ENCODE results near the gene ACRV1. TPM values are rescaled to one million over a fixed set of nuclear protein-coding genes. Genes with fewer than 3 reads are reported as not detected.

Gene ACRV1
- total and polyA plus RNA-seq, 5 donors from 2014 or later: not detected

DNA sequence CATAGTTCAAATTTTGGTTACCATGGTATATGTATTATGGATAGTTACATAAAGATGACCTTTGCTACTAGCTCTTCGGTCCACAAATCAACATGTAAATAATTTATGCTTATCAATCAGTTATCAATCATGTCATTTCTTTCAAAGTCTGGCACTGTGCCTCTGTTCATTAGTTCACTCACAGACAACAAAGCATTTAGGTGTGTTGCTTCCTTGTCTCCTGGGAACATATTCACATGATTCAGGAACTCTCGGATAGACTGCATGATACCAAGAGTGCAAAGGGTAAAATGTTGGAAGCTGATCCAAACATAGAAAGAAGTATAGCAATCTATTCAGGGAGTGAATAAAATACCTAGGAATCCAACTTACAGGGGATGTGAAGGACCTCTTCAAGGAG lies 14.3 kb upstream of the ACRV1 start:
- Histone ChIP-seq H3K4me3 (ENCODE audit: low read depth, low read length) (no peak overlapping the region), H3K9me3 (ENCODE audit: control insufficient read depth in 2 of 2, low read length in 2 of 2) (no peaks in the 10 kb centered on the region), H3K27me3 (ENCODE audit: control insufficient read depth, insufficient read depth, low read length) (no peaks in the 10 kb centered on the region), H3K27ac (ENCODE audit: insufficient read depth, low read length, poor library complexity, severe bottlenecking) (no peak overlapping the region), H3K36me3 (ENCODE audit: control insufficient read depth, insufficient read depth, low read length) (no peaks in the 10 kb centered on the region), H3K4me1 (ENCODE audit: control insufficient read depth, insufficient read depth, low read length, poor library complexity, severe bottlenecking) (no peaks in the 10 kb centered on the region)
- no peaks in the 10 kb centered on the region for H3K9me3 Mint-ChIP-seq
- DNase-seq (no peak), ATAC-seq (ENCODE audit: low read depth in 2 of 2) (no peak)
- H3K27ac Mint-ChIP-seq: no peak overlapping the region
- H3K4me3 Mint-ChIP-seq: no peak overlapping the region
- no peaks in the 10 kb centered on the region for H3K36me3 Mint-ChIP-seq
- H3K4me1 Mint-ChIP-seq: no peaks in the 10 kb centered on the region
- H3K27me3 Mint-ChIP-seq: peaks cover 6% of the 10 kb centered on the region

DNA sequence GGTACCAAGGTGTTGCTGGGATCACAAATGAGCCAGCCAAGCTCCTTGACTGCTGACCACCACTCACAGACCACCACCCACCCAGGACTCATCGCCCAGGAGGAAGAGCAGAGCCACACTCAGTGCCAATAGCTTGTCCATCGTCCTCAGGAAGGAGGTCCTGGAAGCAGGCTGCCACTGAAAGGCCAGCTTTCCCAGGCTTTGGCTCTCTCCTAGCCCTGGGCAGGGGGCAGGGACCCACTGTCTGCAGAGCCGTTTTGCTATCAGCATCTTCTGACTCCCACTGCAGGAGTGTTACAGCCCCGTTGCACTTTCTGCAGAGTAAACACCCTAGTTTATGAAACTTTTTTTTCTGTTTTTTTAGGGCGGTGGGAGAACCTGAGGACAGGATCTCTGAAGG lies 12.2 kb upstream of the ACRV1 start:
- no peaks in the 10 kb centered on the region for H3K27me3 ChIP-seq (ENCODE audit: control insufficient read depth, insufficient read depth, low read length)
- DNase-seq: no peak
- no peaks in the 10 kb centered on the region for H3K9me3 ChIP-seq (ENCODE audit: control insufficient read depth in 2 of 2, low read length in 2 of 2)
- no peaks in the 10 kb centered on the region for H3K9me3 Mint-ChIP-seq
- H3K4me1 Mint-ChIP-seq: no peaks in the 10 kb centered on the region
- no peak overlapping the region for H3K27ac Mint-ChIP-seq
- no peak for ATAC-seq (ENCODE audit: low read depth in 2 of 2)
- no peaks in the 10 kb centered on the region for H3K27me3 Mint-ChIP-seq
- H3K36me3 Mint-ChIP-seq: no peaks in the 10 kb centered on the region
- no peak overlapping the region for H3K4me3 ChIP-seq (ENCODE audit: low read depth, low read length)
- no peak overlapping the region for H3K27ac ChIP-seq (ENCODE audit: insufficient read depth, low read length, poor library complexity, severe bottlenecking)
- no peak overlapping the region for H3K4me3 Mint-ChIP-seq
- no peaks in the 10 kb centered on the region for H3K36me3 ChIP-seq (ENCODE audit: control insufficient read depth, insufficient read depth, low read length)
- H3K4me1 ChIP-seq (ENCODE audit: control insufficient read depth, insufficient read depth, low read length, poor library complexity, severe bottlenecking): no peaks in the 10 kb centered on the region

DNA sequence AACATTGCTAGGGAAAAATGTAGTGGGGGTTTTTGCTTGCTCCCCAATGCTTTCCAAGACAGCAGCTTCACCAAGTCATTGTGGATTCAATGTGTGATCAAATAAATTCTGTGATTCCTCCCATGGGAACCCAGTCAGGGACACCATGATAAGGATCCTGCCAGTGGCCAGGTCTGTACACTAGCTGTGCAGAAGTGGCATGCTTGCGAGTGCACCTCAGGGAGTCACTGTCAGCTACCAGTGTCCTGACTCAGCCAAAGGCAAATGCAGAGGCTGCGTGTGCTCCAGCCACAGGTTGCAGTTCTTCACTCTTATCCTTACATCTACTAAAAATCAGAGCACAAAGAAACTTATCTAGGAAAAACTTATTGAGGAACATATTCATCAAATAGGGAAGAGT lies 9.4 kb upstream of the ACRV1 start:
- no peak for DNase-seq
- peaks cover 4% of the 10 kb centered on the region for H3K27me3 Mint-ChIP-seq
- Histone ChIP-seq H3K4me1 (ENCODE audit: control insufficient read depth, insufficient read depth, low read length, poor library complexity, severe bottlenecking) (no peaks in the 10 kb centered on the region), H3K9me3 (ENCODE audit: control insufficient read depth in 2 of 2, low read length in 2 of 2) (no peaks in the 10 kb centered on the region), H3K4me3 (ENCODE audit: low read depth, low read length) (no peak overlapping the region), H3K27ac (ENCODE audit: insufficient read depth, low read length, poor library complexity, severe bottlenecking) (no peak overlapping the region), H3K27me3 (ENCODE audit: control insufficient read depth, insufficient read depth, low read length) (no peaks in the 10 kb centered on the region), H3K36me3 (ENCODE audit: control insufficient read depth, insufficient read depth, low read length) (no peaks in the 10 kb centered on the region)
- H3K36me3 Mint-ChIP-seq: no peaks in the 10 kb centered on the region
- no peaks in the 10 kb centered on the region for H3K9me3 Mint-ChIP-seq
- H3K27ac Mint-ChIP-seq: no peak overlapping the region
- H3K4me3 Mint-ChIP-seq: no peak overlapping the region
- ATAC-seq (ENCODE audit: low read depth in 2 of 2): no peak
- no peaks in the 10 kb centered on the region for H3K4me1 Mint-ChIP-seq

DNA sequence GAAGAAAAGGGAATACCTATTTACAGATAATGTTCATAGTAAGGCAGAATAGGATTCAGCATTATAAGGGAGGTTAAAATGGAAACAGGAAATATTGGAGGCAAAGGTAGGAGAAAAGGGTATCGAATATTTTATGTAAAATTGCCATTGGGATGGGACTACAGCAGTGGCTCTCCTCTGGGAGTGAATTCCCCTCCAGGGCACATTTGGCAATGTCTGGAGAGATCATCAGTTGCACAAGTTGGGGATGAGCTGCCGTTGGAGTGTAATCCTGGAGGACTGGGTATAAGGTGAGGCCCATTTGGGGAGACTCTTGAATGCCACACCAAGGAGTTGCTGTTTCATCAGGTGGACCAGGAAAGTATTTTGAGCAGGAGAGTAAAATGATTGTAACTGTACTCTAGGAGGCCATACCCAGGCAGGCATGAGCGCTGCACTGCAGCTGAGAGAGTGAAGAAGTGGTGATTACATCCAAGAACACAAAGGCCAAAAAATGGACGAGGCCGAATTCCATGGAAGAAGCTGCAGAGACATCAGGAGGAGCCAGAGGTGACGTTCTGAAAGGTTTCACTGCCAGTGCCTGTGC lies 8.7 kb upstream of the ACRV1 start:
- H3K9me3 Mint-ChIP-seq: no peaks in the 10 kb centered on the region
- no peaks in the 10 kb centered on the region for H3K4me1 Mint-ChIP-seq
- Histone ChIP-seq H3K4me1 (ENCODE audit: control insufficient read depth, insufficient read depth, low read length, poor library complexity, severe bottlenecking) (no peaks in the 10 kb centered on the region), H3K36me3 (ENCODE audit: control insufficient read depth, insufficient read depth, low read length) (no peaks in the 10 kb centered on the region), H3K27ac (ENCODE audit: insufficient read depth, low read length, poor library complexity, severe bottlenecking) (no peak overlapping the region), H3K4me3 (ENCODE audit: low read depth, low read length) (no peak overlapping the region), H3K27me3 (ENCODE audit: control insufficient read depth, insufficient read depth, low read length) (no peaks in the 10 kb centered on the region), H3K9me3 (ENCODE audit: control insufficient read depth in 2 of 2, low read length in 2 of 2) (no peaks in the 10 kb centered on the region)
- ATAC-seq (ENCODE audit: low read depth in 2 of 2) (no peak), DNase-seq (no peak)
- H3K36me3 Mint-ChIP-seq: no peaks in the 10 kb centered on the region
- no peak overlapping the region for H3K4me3 Mint-ChIP-seq
- H3K27ac Mint-ChIP-seq: no peak overlapping the region
- peaks cover 4% of the 10 kb centered on the region for H3K27me3 Mint-ChIP-seq

DNA sequence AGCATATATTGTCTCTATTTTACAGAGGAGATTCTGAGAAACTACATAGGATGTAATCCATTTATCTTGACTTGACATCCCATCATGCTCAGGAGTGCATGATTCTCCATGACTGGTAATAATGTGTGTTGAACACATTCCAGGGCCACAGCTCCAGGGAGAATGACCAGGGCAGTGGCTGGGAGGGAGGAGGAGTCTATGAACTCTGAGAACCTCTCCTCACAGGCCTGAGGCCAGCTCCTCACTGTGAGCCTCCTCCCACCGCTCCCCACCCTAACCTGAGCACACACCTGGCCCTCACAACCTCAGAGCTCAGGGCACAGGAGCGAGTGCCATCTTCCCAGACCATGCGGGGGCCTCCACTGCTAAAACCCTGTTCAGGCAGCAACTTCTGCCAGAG lies 8.0 kb upstream of the ACRV1 start:
- DNase-seq: no peak

DNA sequence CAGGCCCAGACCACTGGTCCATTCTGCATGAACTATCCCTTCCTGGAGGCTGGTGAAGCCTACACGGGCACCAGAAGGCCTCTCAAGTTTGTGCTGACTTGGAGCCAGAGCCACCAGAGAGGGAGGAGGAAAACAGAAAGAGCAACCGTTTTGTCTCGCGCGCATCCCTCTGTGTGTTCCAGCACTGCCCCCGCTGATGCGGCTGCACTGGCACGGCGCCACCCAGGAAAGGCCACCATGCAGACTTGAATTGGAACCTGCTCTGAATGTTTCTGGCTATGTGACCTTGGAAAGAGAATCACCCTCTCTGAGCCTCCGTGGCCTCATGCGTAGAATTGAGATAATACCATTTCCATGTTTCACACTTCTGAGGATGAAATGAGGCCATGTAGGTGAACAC lies 7.4 kb upstream of the ACRV1 start:
- Mint-ChIP-seq H3K27me3 (peaks cover 4% of the 10 kb centered on the region), H3K4me3 (no peak overlapping the region), H3K36me3 (no peaks in the 10 kb centered on the region), H3K4me1 (no peaks in the 10 kb centered on the region), H3K27ac (no peak overlapping the region), H3K9me3 (no peaks in the 10 kb centered on the region)
- Histone ChIP-seq H3K4me3 (ENCODE audit: low read depth, low read length) (no peak overlapping the region), H3K27ac (ENCODE audit: insufficient read depth, low read length, poor library complexity, severe bottlenecking) (no peak overlapping the region), H3K27me3 (ENCODE audit: control insufficient read depth, insufficient read depth, low read length) (no peaks in the 10 kb centered on the region), H3K4me1 (ENCODE audit: control insufficient read depth, insufficient read depth, low read length, poor library complexity, severe bottlenecking) (no peaks in the 10 kb centered on the region), H3K36me3 (ENCODE audit: control insufficient read depth, insufficient read depth, low read length) (no peaks in the 10 kb centered on the region), H3K9me3 (ENCODE audit: control insufficient read depth in 2 of 2, low read length in 2 of 2) (no peaks in the 10 kb centered on the region)
- ATAC-seq (ENCODE audit: low read depth in 2 of 2): no peak
- DNase-seq: no peak

More for the DNA sequence above, 8.0 kb upstream of the ACRV1 start:
- ATAC-seq (ENCODE audit: low read depth in 2 of 2): no peak
- Histone ChIP-seq H3K9me3 (ENCODE audit: control insufficient read depth in 2 of 2, low read length in 2 of 2) (no peaks in the 10 kb centered on the region), H3K4me3 (ENCODE audit: low read depth, low read length) (no peak overlapping the region), H3K27me3 (ENCODE audit: control insufficient read depth, insufficient read depth, low read length) (no peaks in the 10 kb centered on the region), H3K4me1 (ENCODE audit: control insufficient read depth, insufficient read depth, low read length, poor library complexity, severe bottlenecking) (no peaks in the 10 kb centered on the region), H3K36me3 (ENCODE audit: control insufficient read depth, insufficient read depth, low read length) (no peaks in the 10 kb centered on the region), H3K27ac (ENCODE audit: insufficient read depth, low read length, poor library complexity, severe bottlenecking) (no peak overlapping the region)
- Mint-ChIP-seq H3K36me3 (no peaks in the 10 kb centered on the region), H3K4me3 (no peak overlapping the region), H3K27ac (no peak overlapping the region), H3K9me3 (no peaks in the 10 kb centered on the region), H3K27me3 (peaks cover 4% of the 10 kb centered on the region), H3K4me1 (no peaks in the 10 kb centered on the region)

DNA sequence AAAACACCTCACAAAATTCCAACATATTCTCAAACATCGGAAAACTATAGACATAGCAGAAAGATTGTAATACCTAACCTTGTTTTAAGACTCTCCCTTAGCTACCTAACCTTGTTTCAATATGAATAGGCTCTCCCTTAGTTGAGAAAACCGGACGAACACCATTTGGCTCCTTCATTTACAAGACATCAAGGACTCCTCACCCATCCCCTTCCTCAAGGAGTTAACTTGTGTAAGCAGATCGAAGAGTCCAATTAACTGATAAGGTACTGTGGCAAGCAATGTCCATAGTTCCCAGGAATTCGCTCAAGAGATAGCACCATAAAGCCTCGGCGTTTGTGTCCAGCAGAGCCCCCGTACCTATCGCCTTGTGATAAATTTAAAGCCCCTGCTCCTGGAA lies 4.6 kb upstream of the ACRV1 start:
- ATAC-seq (ENCODE audit: low read depth in 2 of 2) (no peak), DNase-seq (no peak)
- Histone ChIP-seq H3K36me3 (ENCODE audit: control insufficient read depth, insufficient read depth, low read length) (no peaks in the 10 kb centered on the region), H3K27me3 (ENCODE audit: control insufficient read depth, insufficient read depth, low read length) (no peaks in the 10 kb centered on the region), H3K27ac (ENCODE audit: insufficient read depth, low read length, poor library complexity, severe bottlenecking) (no peak overlapping the region), H3K4me3 (ENCODE audit: low read depth, low read length) (no peak overlapping the region), H3K4me1 (ENCODE audit: control insufficient read depth, insufficient read depth, low read length, poor library complexity, severe bottlenecking) (no peaks in the 10 kb centered on the region), H3K9me3 (ENCODE audit: control insufficient read depth in 2 of 2, low read length in 2 of 2) (no peaks in the 10 kb centered on the region)
- H3K4me1 Mint-ChIP-seq: no peaks in the 10 kb centered on the region
- H3K9me3 Mint-ChIP-seq: no peaks in the 10 kb centered on the region
- H3K4me3 Mint-ChIP-seq: no peak overlapping the region
- peaks cover 4% of the 10 kb centered on the region for H3K27me3 Mint-ChIP-seq
- H3K36me3 Mint-ChIP-seq: no peaks in the 10 kb centered on the region
- no peak overlapping the region for H3K27ac Mint-ChIP-seq

DNA sequence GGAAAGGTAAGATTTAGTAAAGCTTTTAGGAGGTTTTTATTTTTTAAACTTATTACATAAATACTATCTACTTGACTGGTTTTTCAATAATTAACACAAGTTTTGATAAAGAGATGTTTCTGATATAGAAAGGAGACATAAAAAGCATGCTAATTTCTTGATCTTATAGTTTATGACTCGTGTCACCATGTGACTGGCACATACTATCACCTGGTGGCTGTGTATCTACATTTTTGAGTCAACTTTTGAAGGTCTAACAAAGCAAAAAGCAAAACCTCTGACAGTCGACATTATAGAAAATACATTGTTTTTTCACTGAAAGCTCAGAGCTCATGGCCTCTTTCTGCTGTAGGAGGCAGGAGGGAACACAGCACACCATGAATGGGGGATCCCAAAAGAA lies 810 bp downstream of the ACRV1 start:
- Mint-ChIP-seq H3K27me3 (no peaks in the 10 kb centered on the region), H3K9me3 (no peaks in the 10 kb centered on the region)
- no peak for ATAC-seq (ENCODE audit: low read depth in 2 of 2)

More for the DNA sequence above, 810 bp downstream of the ACRV1 start:
- H3K27ac ChIP-seq (ENCODE audit: insufficient read depth, low read length, poor library complexity, severe bottlenecking): no peak overlapping the region
- DNase-seq: no peak
- H3K4me3 Mint-ChIP-seq: no peak overlapping the region
- H3K4me1 Mint-ChIP-seq: peaks cover 0 to 4% (median 0%) of the 10 kb centered on the region in 4 donors
- no peaks in the 10 kb centered on the region for H3K36me3 Mint-ChIP-seq
- H3K4me1 ChIP-seq (ENCODE audit: control insufficient read depth, insufficient read depth, low read length, poor library complexity, severe bottlenecking): no peaks in the 10 kb centered on the region
- no peaks in the 10 kb centered on the region for H3K27me3 ChIP-seq (ENCODE audit: control insufficient read depth, insufficient read depth, low read length)
- H3K9me3 ChIP-seq (ENCODE audit: control insufficient read depth in 2 of 2, low read length in 2 of 2): no peaks in the 10 kb centered on the region
- H3K27ac Mint-ChIP-seq: no peak overlapping the region
- H3K36me3 ChIP-seq (ENCODE audit: control insufficient read depth, insufficient read depth, low read length): no peaks in the 10 kb centered on the region
- no peak overlapping the region for H3K4me3 ChIP-seq (ENCODE audit: low read depth, low read length)
